DMS53 (cell line): ENCODE measurements around the gene YOD1.

ENCODE experiments used
- DNase-seq: peaks from one replicate; lab custom pipeline; 2025; lab: John Stamatoyannopoulos, UW

Gene YOD1

DNA sequence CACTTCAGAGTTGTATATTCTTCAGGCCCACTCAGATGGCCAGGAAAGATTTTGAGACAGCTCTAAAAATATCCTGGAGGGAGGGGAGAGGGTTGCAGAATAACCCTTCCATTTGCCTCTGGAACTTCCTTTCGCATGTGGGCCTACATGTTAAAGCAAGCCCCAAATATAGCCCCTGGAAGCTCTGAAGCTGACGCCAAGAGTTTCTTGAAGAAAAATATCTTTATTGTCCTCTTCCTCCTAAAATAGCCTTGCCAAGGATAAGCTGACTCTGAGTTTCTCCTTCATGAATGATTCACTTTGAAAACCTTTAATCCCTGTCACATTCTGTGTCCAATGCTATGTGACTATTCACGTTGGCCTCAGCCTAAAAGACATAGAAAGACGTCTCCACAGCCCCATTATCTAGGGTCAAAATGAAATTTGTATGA, 24.9 kb downstream of the YOD1 start:
- DNase-seq = no peak

DNA sequence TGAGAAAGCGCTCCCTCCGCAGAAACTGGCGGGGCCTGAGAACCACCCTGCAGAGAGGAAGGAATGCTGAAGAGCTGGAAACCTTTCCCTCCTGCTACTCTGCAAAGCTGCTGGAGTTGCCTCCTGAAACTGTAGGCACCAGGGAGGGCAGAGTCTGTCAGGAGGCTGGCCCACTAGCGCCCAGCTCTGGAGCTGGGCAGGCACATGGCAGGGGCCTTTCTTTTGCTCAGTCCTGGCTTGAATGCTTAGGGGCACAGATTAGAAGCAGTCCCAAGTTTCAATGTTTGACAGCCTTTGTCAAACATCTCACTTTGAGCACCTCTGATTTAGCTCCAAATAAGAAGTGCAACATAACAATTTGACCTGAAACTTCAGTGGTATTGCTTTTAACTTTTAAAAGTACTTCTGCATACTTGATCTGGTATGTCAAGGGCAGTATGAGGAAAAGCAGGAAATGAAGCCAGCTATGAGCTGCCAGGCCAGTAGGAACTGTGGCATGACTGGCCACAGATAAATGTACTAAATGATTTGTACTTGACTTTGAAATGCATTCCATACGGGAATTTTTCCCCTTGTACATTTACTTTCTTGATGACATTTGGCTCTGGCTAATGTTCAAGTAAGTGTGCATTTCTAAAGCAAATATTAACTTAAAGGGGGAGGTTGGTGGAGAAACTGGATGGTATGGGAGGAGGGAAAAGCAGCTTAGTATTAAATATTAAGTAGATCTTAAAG, 25.7 kb downstream of the YOD1 start:
- DNase-seq = peak; percentile 56

DNA sequence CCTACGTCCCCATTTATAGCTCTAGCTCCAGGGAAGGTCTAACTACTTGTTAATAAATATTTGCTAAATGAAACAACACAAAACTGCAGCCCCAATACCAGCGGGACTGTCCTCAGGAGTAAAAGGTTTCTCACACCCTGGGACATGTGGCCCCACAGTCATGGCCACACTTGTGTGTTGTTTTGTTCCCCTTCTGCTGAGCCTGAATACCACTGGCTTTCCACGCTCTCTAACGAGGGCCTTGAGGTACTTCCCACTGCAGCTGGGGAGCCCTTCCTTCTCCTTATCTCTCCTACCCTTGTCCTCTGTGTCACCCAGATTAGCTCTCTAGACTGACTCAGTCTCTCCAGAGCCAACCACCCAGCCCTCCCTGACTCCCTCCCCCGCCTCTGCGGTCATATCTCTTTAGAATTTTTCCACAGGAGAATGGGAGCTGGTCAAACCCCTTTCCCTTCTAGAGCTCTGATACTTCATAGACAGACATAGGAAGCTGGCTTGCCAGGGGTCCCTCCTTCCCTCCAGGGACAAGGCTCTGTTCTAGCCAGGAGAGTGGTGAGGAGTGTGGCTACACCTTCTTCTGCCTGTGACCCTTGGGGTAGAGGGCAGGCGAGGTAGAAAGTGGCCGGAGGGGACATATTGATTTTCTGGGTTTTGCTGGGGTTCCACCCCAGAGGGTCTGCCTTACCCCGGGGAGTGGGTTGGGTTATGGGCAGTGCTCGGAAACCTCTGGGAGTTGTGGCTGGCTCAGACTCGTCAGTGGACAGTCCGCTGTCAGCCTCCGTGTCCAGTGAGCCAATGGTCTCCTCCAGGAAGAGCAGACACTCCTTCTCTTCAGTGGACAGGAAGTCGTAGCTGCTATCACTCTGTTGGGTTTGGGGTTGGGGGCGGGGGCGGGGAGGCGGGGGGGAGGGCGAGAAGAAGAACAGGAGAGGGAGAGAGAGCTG, 26.5 kb downstream of the YOD1 start:
- no peak for DNase-seq

DNA sequence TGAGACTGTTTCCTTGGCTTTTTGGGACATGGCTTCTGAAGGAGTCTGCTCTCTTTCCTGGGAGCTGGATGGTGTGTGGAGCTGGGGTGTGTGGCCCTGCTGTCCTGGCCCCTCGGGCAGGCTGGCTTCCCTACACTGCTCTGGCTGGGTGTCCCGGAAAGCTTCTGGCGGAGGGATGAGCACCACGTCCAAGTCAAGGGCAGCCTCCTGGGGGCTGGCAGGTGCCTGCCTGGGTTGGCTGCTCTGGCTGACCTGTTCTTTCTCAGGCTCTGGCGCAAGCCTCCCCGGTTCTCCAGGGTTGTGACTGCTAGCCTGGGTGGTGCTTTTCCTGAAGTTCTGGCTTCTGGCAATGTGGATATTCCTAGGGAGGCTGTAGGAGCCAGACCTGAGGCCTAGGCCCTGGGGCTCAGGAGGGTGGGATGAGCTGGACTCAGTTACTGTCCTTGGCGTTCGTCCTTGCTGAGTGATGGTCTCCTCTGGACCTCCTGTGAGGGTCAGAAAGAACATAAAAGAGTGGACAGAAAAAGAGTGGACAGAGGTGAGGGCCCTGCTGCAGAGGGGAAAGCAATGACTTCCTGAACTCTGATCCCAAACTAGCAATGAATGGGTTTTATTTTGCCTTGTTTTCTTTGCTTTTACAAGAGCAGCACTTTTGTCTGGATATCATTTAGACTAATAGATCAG, 27.9 kb downstream of the YOD1 start:
- DNase-seq = no peak

DNA sequence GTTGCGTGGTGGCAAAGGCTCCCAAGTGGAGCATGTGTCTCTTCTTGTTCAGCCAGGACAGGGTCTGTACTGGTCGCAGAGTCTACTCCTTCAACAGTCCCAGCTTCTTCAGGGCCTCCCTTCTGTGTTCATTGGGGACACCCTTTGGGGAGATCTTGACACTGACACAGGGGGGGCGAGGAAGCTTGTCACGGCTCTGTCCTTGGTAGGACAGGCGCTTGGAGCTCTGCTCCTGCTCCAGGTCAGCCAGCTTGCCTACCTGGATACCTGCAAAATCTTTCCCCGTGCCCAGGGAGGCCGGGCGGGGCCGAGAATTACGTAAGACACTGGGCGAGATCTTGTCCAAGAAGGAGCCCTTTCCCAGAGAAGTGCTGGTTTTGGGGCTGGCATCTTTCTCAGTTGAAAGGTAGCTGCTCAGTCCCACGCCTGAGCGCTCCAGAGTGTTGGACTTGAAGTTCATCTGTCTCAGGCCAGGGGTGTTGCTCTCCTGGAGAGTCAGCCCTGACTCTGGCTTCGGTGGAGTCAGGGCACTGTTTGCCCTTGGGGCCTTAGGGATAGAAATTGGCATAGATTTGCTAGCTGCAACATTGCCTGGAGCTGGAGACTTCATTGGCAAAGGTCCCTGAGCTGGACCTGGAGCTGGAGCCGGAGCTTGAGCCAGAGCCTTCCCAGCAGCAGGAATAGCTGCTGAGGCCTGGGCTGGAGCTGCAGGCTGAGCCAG, 29.0 kb downstream of the YOD1 start:
- DNase-seq = no peak

DNA sequence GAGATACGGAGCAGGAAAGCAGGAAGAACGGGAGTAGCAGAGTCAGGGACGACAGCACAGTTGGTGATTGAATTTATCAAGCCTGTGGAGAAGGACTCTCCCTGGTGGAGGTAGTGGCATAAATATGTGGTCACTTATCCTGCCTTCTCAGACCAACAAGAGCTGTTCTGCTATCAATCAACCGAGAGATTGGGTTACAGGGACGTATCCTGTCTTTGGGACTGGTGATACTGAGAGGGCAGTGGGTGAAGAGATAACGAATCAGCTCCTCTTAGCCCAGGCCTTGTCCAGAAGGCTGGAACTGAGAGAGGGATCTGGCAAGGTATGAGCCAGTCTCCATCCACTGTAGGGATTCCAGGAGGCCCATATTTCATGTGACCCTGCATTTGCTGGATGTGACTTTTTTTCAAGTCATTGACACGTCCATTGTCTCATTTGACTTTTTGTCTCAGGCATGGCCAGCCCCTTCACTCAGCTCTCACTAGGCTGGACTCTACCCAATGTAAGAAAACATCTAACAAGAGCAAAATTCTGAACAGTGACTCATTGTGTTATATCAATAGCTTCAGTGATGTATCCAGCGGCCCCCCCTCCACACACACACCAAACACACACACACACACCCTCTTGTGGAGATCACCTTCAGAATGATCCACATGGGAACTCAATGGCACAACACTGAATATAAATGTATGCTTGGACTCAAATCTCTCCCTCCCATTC, 29.7 kb downstream of the YOD1 start:
- DNase-seq = no peak

DNA sequence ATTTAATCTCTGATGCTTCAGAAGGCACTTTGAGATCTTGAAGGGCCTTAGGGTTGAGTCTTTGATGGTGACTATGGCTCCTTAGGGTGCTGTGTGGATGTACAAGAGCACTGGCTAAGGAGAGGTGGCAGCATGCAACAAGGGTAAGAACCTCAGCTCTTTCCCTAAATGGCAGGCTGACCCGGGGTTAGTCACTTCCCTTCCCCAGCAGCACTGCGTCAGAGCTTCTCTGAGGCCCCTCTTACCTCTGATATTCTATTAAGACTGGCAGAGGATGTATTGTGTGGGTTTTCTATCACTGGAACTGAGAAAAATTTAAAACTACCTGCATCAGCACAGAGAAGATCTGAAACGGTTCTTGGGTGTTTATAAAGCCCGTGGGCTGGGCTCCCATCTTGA, 30.3 kb downstream of the YOD1 start:
- DNase-seq = no peak

DNA sequence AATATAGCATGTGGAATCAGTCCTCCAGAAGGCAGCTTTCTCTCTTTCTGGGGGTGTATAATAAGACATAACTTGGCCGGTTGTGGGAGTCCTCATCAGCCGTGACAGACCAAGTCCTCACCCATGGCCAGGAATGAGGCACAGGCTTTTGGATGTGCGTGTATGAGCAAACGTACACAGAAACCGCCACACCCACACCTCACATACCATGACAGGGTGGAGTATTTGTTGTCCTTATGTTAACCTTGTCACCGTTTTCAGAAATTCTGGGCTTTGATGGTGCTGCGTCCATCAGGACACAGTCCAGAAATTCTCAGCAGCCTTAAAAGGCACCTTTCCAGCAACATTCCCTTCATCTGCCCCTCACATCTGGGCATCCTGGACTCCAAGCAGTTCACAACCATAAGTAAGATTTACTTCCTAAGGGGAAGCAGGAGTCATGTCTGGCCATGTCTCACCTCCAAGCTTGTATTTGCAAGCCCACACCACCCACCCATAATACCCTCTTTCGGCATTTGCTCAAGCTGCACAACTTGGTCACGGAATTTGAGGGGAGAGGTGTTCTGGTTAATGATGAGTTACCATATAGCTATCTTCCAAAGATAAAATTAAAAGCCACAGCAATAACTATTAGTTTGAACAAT, 30.8 kb downstream of the YOD1 start:
- no peak for DNase-seq

DNA sequence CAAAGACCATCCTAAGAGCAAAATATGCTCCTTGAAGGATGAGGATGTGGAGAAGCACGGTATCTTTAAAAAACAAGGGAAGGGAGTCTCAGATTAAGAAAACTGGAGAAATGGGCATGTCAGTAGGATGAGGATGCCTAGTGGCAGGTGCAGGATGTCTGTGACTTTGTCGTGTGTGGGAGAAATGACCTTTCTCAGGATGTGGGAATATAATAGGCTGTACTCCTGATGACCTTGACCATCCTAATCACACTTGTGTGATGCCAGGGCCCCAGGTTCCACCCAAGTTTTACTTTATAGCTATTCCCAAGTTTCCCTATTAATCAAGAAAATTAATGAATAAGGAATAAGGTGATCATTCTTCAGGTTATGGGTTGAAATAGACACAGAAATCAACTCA, 31.3 kb downstream of the YOD1 start:
- no peak for DNase-seq

DNA sequence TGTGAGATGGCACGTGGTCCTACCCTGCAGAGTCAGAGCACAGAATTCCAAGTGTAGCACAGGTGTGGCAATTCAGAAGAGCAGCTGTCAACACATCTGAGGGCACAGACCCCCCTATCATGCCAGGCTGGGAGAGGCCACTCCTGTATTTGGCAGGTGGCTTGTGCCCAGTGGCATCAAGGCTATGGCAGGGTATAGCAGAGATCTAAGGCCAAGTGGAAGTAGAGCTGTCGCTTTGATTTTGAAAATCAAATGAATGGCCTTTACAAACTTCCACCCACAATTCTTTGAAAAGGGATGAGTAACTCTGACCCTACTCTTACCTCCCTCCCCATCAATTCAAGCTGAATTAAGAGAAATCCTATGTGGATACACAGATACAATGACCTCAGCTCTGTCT, 31.8 kb downstream of the YOD1 start:
- DNase-seq = no peak

DNA sequence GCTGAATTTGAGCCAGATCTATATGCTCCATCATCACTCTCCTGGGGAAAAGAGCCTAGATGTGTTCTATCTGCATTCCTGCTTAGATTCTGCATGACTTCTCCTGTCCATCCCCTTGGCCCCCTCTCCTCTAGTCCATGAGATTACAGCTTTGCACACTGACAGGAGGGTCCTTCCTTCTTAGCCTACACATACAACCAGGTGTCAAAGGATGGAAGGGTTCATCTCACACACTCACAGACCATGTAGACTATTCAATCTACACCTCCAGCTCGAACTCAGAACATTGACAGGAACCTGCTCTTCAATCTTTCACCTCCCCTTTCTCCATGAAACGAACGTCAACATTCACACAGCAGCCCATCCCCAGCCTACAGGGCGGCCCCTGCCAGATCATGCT, 32.3 kb downstream of the YOD1 start:
- DNase-seq = no peak

DNA sequence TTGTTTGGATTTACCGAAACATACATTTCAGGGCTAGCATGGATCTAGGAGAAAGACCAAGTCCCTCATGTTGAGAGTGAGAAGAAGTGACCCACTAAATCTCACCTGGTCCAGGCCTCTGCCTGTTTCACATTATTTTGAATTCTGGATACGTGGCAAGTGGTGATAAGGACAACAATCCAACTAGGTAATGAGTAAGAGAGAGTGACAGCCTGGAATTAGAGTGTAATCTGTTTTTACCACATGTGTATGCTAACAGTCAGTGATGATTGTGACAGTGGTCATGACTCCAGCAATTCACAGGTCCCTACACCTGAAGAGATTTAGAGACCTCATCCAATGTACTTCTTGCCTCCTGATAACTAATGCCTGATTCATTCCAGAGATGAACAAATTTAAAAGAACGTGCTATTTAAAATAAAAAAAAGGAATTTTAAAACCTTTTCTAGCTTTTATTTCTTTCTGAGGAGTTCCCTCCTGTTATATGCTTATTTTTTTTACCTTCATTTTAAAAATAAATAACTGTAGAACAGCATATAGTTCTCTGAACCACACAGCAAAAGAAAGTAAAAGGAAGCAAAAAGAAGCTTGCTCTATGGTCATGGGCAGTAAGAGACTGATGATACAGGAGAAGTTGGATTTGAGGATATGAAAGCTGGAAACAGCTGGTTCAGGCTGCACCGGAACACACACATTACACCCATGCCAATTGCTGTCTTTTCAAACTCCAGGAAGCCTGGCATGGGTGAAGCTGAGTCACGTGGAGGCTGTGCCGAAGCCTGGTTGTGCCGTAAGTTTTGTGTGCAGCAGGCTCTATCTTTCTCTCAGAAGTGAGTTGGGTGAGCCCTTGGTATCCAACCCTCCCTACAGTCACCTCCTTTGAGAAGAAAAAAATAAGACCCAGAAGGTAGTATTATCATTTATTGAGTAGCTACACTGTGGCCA, 33.1 kb downstream of the YOD1 start:
- no peak for DNase-seq

DNA sequence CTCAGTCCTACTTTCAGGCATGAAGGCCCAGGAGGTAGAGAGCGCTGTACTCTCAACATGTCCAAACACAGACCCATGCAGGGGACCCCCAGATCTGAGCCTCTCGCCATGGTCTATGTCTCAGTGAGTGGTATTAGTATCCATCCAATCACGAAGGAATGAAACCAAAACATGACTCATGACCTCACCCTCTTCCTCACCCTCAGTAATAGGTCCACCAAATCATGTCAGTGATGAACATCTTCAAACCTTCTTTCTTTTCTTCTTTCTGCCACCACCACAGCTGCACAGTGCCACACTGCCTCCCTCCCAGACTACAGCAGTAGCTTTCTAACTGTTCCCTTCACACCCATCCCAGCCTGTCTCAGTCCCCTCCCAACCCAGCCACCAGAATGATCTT, 35.2 kb downstream of the YOD1 start:
- DNase-seq = no peak

DNA sequence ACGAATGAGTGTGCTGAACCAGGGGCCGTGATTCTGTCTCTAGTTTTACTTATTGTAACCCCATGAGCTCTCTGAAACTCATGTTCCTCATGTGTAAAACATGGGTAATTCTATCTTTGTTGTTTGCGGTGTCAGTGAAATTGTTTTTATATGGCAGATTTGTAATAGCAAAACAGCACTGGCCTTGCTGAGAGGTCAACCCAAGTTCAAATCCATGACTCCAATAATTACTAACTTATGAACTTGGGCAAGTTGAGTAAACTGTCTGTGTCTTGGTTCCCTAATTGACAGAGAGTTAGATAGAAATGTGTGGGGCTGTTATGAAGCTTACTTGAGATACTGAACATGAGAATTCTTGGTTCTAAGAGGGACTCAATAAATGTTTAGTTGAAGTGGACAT, 36.3 kb downstream of the YOD1 start:
- DNase-seq = no peak

DNA sequence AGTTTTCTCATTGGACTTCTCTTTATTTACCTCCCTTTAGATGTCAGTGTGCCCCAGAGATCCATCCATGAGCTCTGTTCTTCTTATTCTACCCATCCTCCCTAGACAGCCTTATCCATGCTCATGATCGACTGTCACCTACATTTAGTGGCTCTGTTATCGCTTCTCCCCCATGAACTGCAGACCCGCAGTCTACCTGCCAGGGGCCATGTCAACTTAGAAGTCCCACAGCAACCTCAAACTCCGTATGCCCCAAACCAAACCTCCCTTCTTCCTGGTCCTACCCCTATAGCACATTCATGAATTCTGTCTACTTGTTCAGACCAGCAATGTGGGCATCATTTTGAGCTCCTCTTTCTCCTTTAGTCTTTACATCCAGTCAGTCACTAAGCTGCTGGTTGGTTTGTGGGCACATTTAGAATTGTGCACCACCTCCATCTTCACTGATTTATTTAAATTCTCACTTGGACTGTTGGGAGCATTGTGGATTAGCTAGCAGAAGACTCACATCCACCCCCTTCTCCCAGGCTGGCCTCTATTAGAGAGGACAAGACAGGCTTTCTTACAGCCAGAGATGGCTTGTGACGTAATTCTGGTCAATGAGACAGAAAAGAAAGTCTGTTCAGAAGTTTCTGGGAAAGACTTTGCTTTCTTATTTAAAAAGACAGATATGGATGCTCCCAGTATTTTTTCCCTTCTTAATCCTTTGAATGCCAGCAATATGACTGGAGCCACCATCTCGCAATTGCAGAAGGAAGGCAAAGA, 37.5 kb downstream of the YOD1 start:
- no peak for DNase-seq

DNA sequence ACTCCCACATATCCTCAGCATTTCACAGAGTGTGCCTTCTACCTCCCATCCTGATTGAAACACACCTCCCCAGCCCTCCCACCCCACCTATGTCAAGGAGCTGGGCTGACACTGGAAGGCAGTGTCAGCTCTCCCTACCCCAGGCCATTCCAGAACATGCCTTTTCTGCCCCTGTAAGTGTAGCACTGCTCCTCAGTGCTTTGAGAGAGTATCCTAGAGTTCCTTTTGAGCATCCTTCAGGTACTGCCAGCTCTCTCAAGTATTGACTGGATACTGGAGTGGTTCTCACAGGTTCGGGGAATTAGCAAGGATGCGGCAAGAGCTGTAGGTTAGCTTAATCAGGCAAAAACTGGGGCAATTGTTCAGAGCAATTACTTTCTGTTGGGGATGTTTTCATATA, 40.3 kb downstream of the YOD1 start:
- no peak for DNase-seq

DNA sequence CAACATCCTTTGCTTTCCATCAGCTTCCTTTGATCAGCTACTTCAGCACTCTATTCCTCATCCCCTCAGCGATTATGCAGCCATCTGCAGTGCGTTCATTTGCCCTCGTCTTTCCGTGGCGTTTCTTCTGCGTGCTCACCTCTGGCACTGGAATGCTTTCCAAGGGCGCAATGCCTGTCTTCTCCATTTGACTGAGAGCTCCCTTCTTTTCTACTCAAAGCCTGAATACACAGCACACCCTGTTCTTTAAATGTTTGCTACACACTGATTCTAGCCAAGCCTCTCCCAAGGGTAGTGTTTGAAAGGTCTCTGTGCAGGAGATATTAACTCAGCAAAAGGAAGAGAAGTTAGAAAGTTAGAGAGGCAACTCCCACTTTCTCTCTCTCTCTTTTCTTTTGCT, 41.1 kb downstream of the YOD1 start:
- no peak for DNase-seq

DNA sequence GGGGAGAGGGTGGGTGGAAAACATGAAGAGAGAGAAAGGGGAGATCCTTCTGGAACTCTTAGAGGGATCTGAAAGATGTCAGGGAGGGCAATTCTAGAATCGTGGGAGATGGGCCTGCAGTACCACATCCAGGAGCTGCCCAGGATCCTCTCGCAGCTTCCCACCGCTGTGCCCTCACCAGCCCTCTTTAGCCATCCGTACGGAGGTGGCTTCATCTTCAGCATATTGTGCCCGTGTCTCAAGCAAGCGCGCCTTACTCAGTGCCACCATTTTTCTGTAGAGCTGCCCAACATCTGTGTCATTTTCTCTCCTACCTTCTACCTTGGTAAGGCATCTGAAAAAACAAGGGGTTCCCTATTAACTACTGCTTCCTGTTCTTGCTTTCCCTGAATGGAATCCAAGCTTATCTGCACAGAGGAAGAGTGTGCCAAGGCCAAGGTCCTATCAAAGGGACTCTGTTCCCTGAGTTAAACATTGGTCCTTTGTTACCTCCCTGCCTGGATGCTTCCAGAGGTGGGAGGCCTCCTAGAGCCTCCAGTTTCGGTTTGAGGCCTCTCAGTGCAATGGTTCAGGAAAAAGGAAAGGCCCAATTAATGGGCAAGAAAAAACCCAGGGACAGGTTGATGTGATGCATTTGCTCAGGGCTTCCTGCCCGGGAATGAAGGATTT, 41.7 kb downstream of the YOD1 start:
- no peak for DNase-seq
